Nephron (organoid): ENCODE data around the gene CDH7.
A peak's percentile ranks its signal among the peaks of the same experiment; 100 is the strongest.

Experiments used
- H3K27ac Mint-ChIP-seq, 3 experiments: 2 replicates each; pipeline ENCODE4 v1.8.0; 2020; ENCODE audit warnings: mixed read lengths in 3 of 3, mild to moderate bottlenecking in 2 of 3, moderate library complexity in 1 of 3
- H3K27me3 Mint-ChIP-seq: 2 replicates; pipeline ENCODE4 v1.8.0; 2021; ENCODE audit warnings: low read depth, mild to moderate bottlenecking, moderate library complexity, mixed read lengths
- H3K36me3 Mint-ChIP-seq: 2 replicates; pipeline ENCODE4 v1.8.0; 2020; ENCODE audit warnings: low read depth, mixed read lengths
- H3K4me1 Mint-ChIP-seq: 2 replicates; pipeline ENCODE4 v1.8.0; 2020; ENCODE audit warnings: mixed read lengths
- H3K4me3 Mint-ChIP-seq, 3 experiments: 2 replicates each; pipeline ENCODE4 v1.8.0; 2020; ENCODE audit warnings: mild to moderate bottlenecking in 3 of 3, mixed read lengths in 3 of 3, moderate library complexity in 2 of 3
- H3K9me3 Mint-ChIP-seq: 2 replicates; pipeline ENCODE4 v1.8.0; 2020; ENCODE audit warnings: mixed read lengths
- CTCF ChIP-seq, 3 experiments: fragments of 200-600 bp; sonication (generic); IDR thresholded peaks; one replicate each; pipeline ENCODE4 v1.5.0; 2021; ENCODE audit warnings: antibody characterized with exemption in 3 of 3; ENCODE audit not compliant: unreplicated experiment in 3 of 3

Gene CDH7

GRCh38 chr18:65835881-65836280 lies 85.1 kb downstream of the CDH7 start:
- Mint-ChIP-seq H3K4me1 (no peaks in the 10 kb centered on the region), H3K27me3 (no peaks in the 10 kb centered on the region), H3K27ac (peak overlapping the region in 1 of 3 experiments; percentile 6), H3K9me3 (peaks cover 5% of the 10 kb centered on the region), H3K36me3 (peaks cover 33% of the 10 kb centered on the region), H3K4me3 (no peak overlapping the region)
- no peak for TF ChIP-seq CTCF (IDR thresholded peaks at IDR 0.05; ENCODE audit: unreplicated experiment in 3 of 3)

- H3K36me3 Mint-ChIP-seq = peaks cover 7% of the 10 kb centered on the region
- H3K27me3 Mint-ChIP-seq = no peaks in the 10 kb centered on the region
- no peak for TF ChIP-seq CTCF (IDR thresholded peaks at IDR 0.05; ENCODE audit: unreplicated experiment in 3 of 3)
- H3K4me3 Mint-ChIP-seq = no peak overlapping the region
- H3K9me3 Mint-ChIP-seq = no peaks in the 10 kb centered on the region
- no peaks in the 10 kb centered on the region for H3K4me1 Mint-ChIP-seq
- H3K27ac Mint-ChIP-seq = no peak overlapping the region
These were observed 95.3 kb downstream of the CDH7 start for GRCh38 chr18:65846107-65846506.

GRCh38 chr18:65852273-65852672 lies 101.5 kb downstream of the CDH7 start:
- Mint-ChIP-seq H3K4me1 (peaks cover 4% of the 10 kb centered on the region), H3K27me3 (no peaks in the 10 kb centered on the region), H3K4me3 (no peak overlapping the region), H3K9me3 (no peaks in the 10 kb centered on the region), H3K36me3 (peaks cover 13% of the 10 kb centered on the region), H3K27ac (no peak overlapping the region)
- no peak for TF ChIP-seq CTCF (IDR thresholded peaks at IDR 0.05; ENCODE audit: unreplicated experiment in 3 of 3)

GRCh38 chr18:65859075-65859474 lies 108.3 kb downstream of the CDH7 start:
- Mint-ChIP-seq H3K27ac (no peak overlapping the region), H3K4me3 (no peak overlapping the region), H3K4me1 (no peaks in the 10 kb centered on the region), H3K9me3 (no peaks in the 10 kb centered on the region), H3K27me3 (no peaks in the 10 kb centered on the region), H3K36me3 (peaks cover 33% of the 10 kb centered on the region)
- TF ChIP-seq CTCF (IDR thresholded peaks at IDR 0.05; ENCODE audit: unreplicated experiment in 3 of 3) = no peak

- TF ChIP-seq CTCF (IDR thresholded peaks at IDR 0.05; ENCODE audit: unreplicated experiment in 3 of 3) = no peak
- Mint-ChIP-seq H3K4me3 (no peak overlapping the region), H3K4me1 (no peaks in the 10 kb centered on the region), H3K36me3 (peaks cover 34% of the 10 kb centered on the region), H3K9me3 (no peaks in the 10 kb centered on the region), H3K27ac (no peak overlapping the region), H3K27me3 (no peaks in the 10 kb centered on the region)
These were observed 118.7 kb downstream of the CDH7 start for GRCh38 chr18:65869527-65869926.

GRCh38 chr18:65876310-65876709 lies 125.5 kb downstream of the CDH7 start:
- H3K9me3 Mint-ChIP-seq = no peaks in the 10 kb centered on the region
- no peak for TF ChIP-seq CTCF (IDR thresholded peaks at IDR 0.05; ENCODE audit: unreplicated experiment in 3 of 3)
- no peaks in the 10 kb centered on the region for H3K27me3 Mint-ChIP-seq
- H3K4me1 Mint-ChIP-seq = no peaks in the 10 kb centered on the region
- no peak overlapping the region for H3K4me3 Mint-ChIP-seq
- no peak overlapping the region for H3K27ac Mint-ChIP-seq
- H3K36me3 Mint-ChIP-seq = peaks cover 28% of the 10 kb centered on the region
